ENCODE measurements around the gene JUND.

Gene JUND

DNA sequence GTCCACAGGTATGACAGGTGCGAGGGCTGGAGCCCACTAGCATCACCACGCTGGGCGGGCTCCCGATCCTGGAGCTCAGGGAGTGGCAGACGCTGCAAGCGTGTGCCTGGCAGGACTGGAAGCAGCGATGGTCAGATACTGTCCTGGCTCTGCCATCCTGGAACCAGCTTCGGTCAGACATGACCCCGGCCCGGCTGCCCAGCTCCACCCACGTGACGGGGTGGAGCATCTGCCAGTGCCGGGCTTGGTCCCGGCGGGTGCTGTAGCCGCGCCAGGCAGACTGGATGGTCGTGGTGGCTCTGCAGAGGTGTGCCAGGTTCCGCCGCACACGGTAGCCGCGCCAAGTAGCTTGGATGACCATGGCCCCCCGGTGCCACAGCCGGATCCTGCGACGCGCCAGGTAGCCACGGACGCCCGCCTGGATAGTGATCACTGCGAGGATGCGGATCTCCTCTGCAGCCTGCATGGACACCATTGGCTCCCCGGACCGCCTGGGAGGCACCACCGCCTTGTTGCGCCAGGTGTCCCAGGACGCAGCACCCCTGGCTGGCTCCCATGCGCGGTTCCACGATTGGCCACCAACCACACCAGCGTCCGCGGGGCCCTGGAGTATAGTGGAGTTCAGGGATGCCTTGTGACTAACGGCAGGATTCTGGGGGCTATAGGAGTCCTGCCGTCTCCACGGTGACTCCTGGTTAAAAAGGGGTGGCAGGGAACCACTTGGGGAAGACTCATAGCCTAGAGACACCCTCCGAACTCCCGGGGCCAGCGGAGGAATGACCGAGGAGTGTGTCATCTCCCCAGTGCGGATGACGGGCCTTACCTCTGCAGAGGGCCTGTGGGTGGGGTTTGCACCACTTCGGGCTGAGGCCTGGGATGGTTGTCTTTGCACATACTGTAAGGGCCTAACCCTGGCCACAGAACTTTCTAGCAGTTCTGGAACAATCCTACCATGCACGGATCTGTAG, 23.6 kb downstream of the JUND start:
- no peak for DNase-seq (ENCODE audit: low read depth in 1 of 2, low spot score in 1 of 2)
- H3K27me3 ChIP-seq (ENCODE audit: insufficient read depth, poor library complexity, severe bottlenecking) = no peaks in the 10 kb centered on the region
- H3K4me3 ChIP-seq (replicated peaks; ENCODE audit: insufficient read depth, low read length) = no peak overlapping the region
- TF ChIP-seq SPI1 (IDR thresholded peaks at IDR 0.05; ENCODE audit: borderline replicate concordance, low read depth) (no peak), GABPA (IDR thresholded peaks at IDR 0.05; ENCODE audit: low read depth) (no peak), POLR2AphosphoS5 (IDR thresholded peaks at IDR 0.05; ENCODE audit: low read depth) (no peak)
- TF ChIP-seq, protein P1, sequence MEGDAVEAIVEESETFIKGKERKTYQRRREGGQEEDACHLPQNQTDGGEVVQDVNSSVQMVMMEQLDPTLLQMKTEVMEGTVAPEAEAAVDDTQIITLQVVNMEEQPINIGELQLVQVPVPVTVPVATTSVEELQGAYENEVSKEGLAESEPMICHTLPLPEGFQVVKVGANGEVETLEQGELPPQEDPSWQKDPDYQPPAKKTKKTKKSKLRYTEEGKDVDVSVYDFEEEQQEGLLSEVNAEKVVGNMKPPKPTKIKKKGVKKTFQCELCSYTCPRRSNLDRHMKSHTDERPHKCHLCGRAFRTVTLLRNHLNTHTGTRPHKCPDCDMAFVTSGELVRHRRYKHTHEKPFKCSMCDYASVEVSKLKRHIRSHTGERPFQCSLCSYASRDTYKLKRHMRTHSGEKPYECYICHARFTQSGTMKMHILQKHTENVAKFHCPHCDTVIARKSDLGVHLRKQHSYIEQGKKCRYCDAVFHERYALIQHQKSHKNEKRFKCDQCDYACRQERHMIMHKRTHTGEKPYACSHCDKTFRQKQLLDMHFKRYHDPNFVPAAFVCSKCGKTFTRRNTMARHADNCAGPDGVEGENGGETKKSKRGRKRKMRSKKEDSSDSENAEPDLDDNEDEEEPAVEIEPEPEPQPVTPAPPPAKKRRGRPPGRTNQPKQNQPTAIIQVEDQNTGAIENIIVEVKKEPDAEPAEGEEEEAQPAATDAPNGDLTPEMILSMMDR (IDR thresholded peaks at IDR 0.05; ENCODE audit: insufficient read depth, low read length) = no peak
- TF ChIP-seq, protein P2, sequence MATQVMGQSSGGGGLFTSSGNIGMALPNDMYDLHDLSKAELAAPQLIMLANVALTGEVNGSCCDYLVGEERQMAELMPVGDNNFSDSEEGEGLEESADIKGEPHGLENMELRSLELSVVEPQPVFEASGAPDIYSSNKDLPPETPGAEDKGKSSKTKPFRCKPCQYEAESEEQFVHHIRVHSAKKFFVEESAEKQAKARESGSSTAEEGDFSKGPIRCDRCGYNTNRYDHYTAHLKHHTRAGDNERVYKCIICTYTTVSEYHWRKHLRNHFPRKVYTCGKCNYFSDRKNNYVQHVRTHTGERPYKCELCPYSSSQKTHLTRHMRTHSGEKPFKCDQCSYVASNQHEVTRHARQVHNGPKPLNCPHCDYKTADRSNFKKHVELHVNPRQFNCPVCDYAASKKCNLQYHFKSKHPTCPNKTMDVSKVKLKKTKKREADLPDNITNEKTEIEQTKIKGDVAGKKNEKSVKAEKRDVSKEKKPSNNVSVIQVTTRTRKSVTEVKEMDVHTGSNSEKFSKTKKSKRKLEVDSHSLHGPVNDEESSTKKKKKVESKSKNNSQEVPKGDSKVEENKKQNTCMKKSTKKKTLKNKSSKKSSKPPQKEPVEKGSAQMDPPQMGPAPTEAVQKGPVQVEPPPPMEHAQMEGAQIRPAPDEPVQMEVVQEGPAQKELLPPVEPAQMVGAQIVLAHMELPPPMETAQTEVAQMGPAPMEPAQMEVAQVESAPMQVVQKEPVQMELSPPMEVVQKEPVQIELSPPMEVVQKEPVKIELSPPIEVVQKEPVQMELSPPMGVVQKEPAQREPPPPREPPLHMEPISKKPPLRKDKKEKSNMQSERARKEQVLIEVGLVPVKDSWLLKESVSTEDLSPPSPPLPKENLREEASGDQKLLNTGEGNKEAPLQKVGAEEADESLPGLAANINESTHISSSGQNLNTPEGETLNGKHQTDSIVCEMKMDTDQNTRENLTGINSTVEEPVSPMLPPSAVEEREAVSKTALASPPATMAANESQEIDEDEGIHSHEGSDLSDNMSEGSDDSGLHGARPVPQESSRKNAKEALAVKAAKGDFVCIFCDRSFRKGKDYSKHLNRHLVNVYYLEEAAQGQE (IDR thresholded peaks at IDR 0.05; ENCODE audit: insufficient replicate concordance, low read depth) = no peak
- H3K27ac ChIP-seq (replicated peaks) = no peak overlapping the region

DNA sequence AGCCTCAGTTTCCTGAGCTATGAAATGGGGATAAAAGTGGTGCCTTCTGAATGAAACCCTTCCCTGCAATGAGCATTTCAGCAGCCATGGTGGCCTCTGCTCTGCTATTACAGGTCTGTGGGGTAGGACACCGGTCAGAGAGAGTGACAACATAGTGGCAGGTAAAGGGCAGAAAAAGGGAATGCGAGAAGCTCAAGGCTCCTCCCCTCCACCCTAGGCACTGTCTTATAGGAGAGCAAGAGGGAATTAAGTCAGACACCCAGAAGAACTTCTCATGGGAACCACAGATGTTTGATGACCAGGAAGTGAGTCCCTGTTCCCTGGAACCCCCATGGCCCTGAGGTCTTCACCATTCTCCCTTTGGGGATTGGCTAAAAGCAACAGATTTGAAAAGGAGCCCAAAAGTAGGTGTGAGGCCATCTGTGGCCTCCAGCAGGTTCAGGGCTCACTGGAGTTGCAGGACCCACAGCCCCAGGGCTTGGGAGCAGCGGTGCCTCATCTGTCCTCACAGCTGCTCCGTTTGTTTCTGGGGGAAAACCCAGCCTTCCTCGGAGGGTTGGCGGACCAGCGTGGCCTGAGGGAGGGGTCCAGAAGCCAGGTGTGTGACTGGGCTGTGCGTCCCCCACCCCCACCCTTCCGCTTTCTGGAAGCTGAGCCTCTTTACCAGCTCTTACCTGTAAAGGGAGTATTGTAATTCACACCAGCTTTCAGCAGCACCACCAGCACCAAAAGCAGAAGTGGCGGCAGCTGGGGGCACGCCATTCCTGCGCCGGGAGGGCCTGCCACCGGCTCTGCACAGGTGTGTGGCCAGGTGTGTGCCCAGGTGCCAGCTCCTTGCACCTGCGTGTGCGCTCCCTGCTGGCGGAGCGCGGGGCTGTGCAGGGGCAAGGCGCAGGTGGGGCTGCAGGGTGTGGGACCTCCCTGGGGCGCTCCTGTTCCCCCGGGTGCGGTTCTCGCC, 26.6 kb downstream of the JUND start:
- no peaks in the 10 kb centered on the region for H3K27me3 ChIP-seq (ENCODE audit: insufficient read depth, poor library complexity, severe bottlenecking)
- DNase-seq (ENCODE audit: low read depth in 1 of 2, low spot score in 1 of 2) = peak in 1 of 2 experiments; percentile 32
- no peak overlapping the region for H3K27ac ChIP-seq (replicated peaks)
- H3K4me3 ChIP-seq (replicated peaks; ENCODE audit: insufficient read depth, low read length) = no peak overlapping the region
- peak; percentile 90 for TF ChIP-seq POLR2AphosphoS5 (IDR thresholded peaks at IDR 0.05; ENCODE audit: low read depth)
- peak; percentile 84 for TF ChIP-seq SPI1 (IDR thresholded peaks at IDR 0.05; ENCODE audit: borderline replicate concordance, low read depth)
- peak; percentile 11; the same call in 1 of the 2 replicates for TF ChIP-seq GABPA (IDR thresholded peaks at IDR 0.05; ENCODE audit: low read depth)
- TF ChIP-seq, protein P1 (IDR thresholded peaks at IDR 0.05; ENCODE audit: insufficient read depth, low read length) = no peak
- TF ChIP-seq, protein P2 (IDR thresholded peaks at IDR 0.05; ENCODE audit: insufficient replicate concordance, low read depth) = no peak

DNA sequence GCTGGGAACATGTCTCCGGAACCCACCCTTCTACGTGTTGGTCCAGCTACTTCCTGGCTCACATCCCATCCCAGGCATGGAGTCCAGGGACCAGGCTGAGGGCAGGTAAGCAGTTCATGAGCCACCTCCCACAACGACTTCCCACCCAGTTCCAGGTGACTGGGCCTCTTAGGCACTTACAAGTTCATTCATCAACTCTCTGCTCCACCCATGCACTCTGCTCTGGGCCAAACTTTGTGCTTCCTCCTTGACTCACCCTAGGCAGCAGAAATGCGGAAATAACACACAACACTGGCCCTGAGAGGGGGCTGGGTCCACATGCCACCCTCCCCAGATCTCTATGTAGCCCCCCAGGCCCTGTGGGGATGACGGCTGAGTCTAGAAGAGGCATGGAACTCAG, 27.7 kb downstream of the JUND start:
- Histone ChIP-seq H3K4me3 (replicated peaks; ENCODE audit: insufficient read depth, low read length) (no peak overlapping the region), H3K27me3 (ENCODE audit: insufficient read depth, poor library complexity, severe bottlenecking) (no peaks in the 10 kb centered on the region), H3K27ac (replicated peaks) (peak overlapping the region; percentile 51)
- TF ChIP-seq GABPA (IDR thresholded peaks at IDR 0.05; ENCODE audit: low read depth) (no peak), SPI1 (IDR thresholded peaks at IDR 0.05; ENCODE audit: borderline replicate concordance, low read depth) (no peak), POLR2AphosphoS5 (IDR thresholded peaks at IDR 0.05; ENCODE audit: low read depth) (no peak; the same call in 1 of the 2 replicates)
- TF ChIP-seq, protein P1 (IDR thresholded peaks at IDR 0.05; ENCODE audit: insufficient read depth, low read length) = no peak
- TF ChIP-seq, protein P2 (IDR thresholded peaks at IDR 0.05; ENCODE audit: insufficient replicate concordance, low read depth) = no peak
- peak in 1 of 2 experiments; percentile 81 for DNase-seq (ENCODE audit: low read depth in 1 of 2, low spot score in 1 of 2)

Measured in HL-60 (cell line).